IMR-90 (cell line): ENCODE measurements around the gene NTM. TPM values are rescaled to one million over a fixed set of nuclear protein-coding genes. Genes with fewer than 3 reads are reported as not detected.
A peak's percentile ranks its signal among the peaks of the same experiment; 100 is the strongest.

ENCODE experiments used
- ATAC-seq: fragments of 200-7000 bp; cut with Tn5 transposase; 2 replicates; pipeline ENCODE4 v1.9.1; 2020; ENCODE audit warnings: low read depth, mild to moderate bottlenecking, moderate library complexity
- BruUV-seq: library from RNA; stranded (reverse); fragments of 400-500 nt; replicated peaks from 2 replicates; lab custom pipeline; 2021; lab: Mats Ljungman, UMichigan
- CTCF ChIA-PET: fragments of 300-600 bp; formaldehyde crosslinking; extraction: SDS; loops from one replicate; lab custom pipeline; 2021; ENCODE audit warnings: antibody characterized with exemption; lab: Yijun Ruan, JAX
- POLR2A ChIA-PET: fragments of 300-600 bp; sonication (Branson Sonifier 250); formaldehyde crosslinking; loops from one replicate; lab custom pipeline; 2022; ENCODE audit warnings: antibody characterized with exemption; ENCODE audit not compliant: unreplicated experiment; lab: Charles Lee
- DNase-seq: peaks from one replicate; pipeline ENCODE4 v3.0.0; 2013
- H2AFZ ChIP-seq: replicated peaks from 2 replicates; pipeline ENCODE3; 2013; ENCODE audit warnings: low read length, mild to moderate bottlenecking; ENCODE audit not compliant: poor library complexity
- H2AK5ac ChIP-seq: 2 replicates; pipeline ENCODE4 v1.6.1; 2013; ENCODE audit warnings: low read depth, low read length, inconsistent platforms
- H2AK9ac ChIP-seq: replicated peaks from 2 replicates; pipeline ENCODE3; 2013; ENCODE audit warnings: mild to moderate bottlenecking, low read depth, low read length, moderate library complexity; ENCODE audit not compliant: poor library complexity
- H2BK120ac ChIP-seq: 2 replicates; pipeline ENCODE4 v1.6.1; 2013; ENCODE audit warnings: low read depth, low read length, inconsistent platforms
- H2BK15ac ChIP-seq: 3 replicates; pipeline ENCODE4 v1.6.1; 2013; ENCODE audit warnings: low read depth, low read length, inconsistent platforms
- H2BK20ac ChIP-seq: 2 replicates; pipeline ENCODE4 v1.6.1; 2013; ENCODE audit warnings: low read depth, mild to moderate bottlenecking, inconsistent platforms, low read length, moderate library complexity
- H2BK5ac ChIP-seq: 2 replicates; pipeline ENCODE4 v1.6.1; 2013; ENCODE audit warnings: mild to moderate bottlenecking, low read depth, low read length, inconsistent platforms; ENCODE audit not compliant: poor library complexity, severe bottlenecking
- H3K14ac ChIP-seq: replicated peaks from 2 replicates; pipeline ENCODE4 v1.6.1; 2013; ENCODE audit warnings: low read depth, low read length, inconsistent platforms
- H3K18ac ChIP-seq: 2 replicates; pipeline ENCODE4 v1.6.1; 2013; ENCODE audit warnings: low read depth, low read length, control low read depth
- H3K23ac ChIP-seq: 2 replicates; pipeline ENCODE4 v1.6.1; 2013; ENCODE audit warnings: low read depth, low read length, inconsistent platforms
- H3K27ac ChIP-seq: 2 replicates; pipeline ENCODE4 v1.5.1; 2013; ENCODE audit warnings: mild to moderate bottlenecking, control low read depth, low read length; ENCODE audit not compliant: insufficient read depth
- H3K27me3 ChIP-seq: 2 replicates; pipeline ENCODE4 v1.6.1; 2013; ENCODE audit warnings: low read length; ENCODE audit not compliant: control insufficient read depth, insufficient read depth
- H3K36me3 ChIP-seq: 2 replicates; pipeline ENCODE4 v1.6.1; 2013; ENCODE audit warnings: low read length, mixed read lengths; ENCODE audit not compliant: control insufficient read depth, insufficient read depth
- H3K4ac ChIP-seq: 2 replicates; pipeline ENCODE4 v1.6.1; 2013; ENCODE audit warnings: low read depth, low read length, inconsistent platforms
- H3K4me1 ChIP-seq: 2 replicates; pipeline ENCODE4 v1.6.1; 2013; ENCODE audit warnings: low read length, mixed read lengths; ENCODE audit not compliant: control insufficient read depth, insufficient read depth
- H3K4me2 ChIP-seq: 2 replicates; pipeline ENCODE4 v1.6.1; 2013; ENCODE audit warnings: low read depth, mild to moderate bottlenecking, control low read depth, low read length, moderate library complexity
- H3K4me3 ChIP-seq: 2 replicates; pipeline ENCODE4 v1.5.1; 2013; ENCODE audit warnings: low read depth, mild to moderate bottlenecking, control low read depth, low read length, moderate library complexity; ENCODE audit not compliant: insufficient read depth
- H3K56ac ChIP-seq: 2 replicates; pipeline ENCODE4 v1.6.1; 2013; ENCODE audit warnings: low read length, inconsistent platforms; ENCODE audit not compliant: insufficient read depth; ENCODE audit errors: extremely low read depth
- H3K79me1 ChIP-seq, 2 experiments: 2 replicates each; pipeline ENCODE4 v1.6.1; 2013; ENCODE audit warnings: low read length in 2 of 2, inconsistent platforms in 1 of 2, low read depth in 1 of 2
- H3K9ac ChIP-seq: 2 replicates; pipeline ENCODE4 v1.6.1; 2013; ENCODE audit warnings: low read depth, low read length, control low read depth
- H3K9me1 ChIP-seq: 2 replicates; pipeline ENCODE4 v1.6.1; 2013; ENCODE audit warnings: low read length, inconsistent platforms; ENCODE audit not compliant: insufficient read depth
- H3K9me3 ChIP-seq: 2 replicates; pipeline ENCODE4 v1.6.1; 2013; ENCODE audit warnings: low read length; ENCODE audit not compliant: control insufficient read depth, insufficient read depth
- H4K20me1 ChIP-seq: 2 replicates; pipeline ENCODE4 v1.6.1; 2013; ENCODE audit warnings: low read length, inconsistent platforms; ENCODE audit not compliant: insufficient read depth
- H4K5ac ChIP-seq: 2 replicates; pipeline ENCODE4 v1.6.1; 2013; ENCODE audit warnings: mild to moderate bottlenecking, low read depth, low read length, control low read depth
- H4K8ac ChIP-seq, 2 experiments: 2 replicates each; pipeline ENCODE4 v1.6.1; 2013; ENCODE audit warnings: low read depth in 2 of 2, low read length in 2 of 2, control low read depth in 1 of 2, inconsistent platforms in 1 of 2
- H4K91ac ChIP-seq: 2 replicates; pipeline ENCODE4 v1.6.1; 2013; ENCODE audit warnings: low read depth, low read length, inconsistent platforms; ENCODE audit not compliant: insufficient read depth
- NFE2L2 ChIP-seq: fragments of 150-350 bp; IDR thresholded peaks from 2 replicates; pipeline ENCODE4 v1.6.1; 2016; ENCODE audit warnings: low read depth, mild to moderate bottlenecking, low read length
- WGBS, 2 experiments: methylation state at CpG; one replicate each; pipeline versions ENCODE4 v1.1.5 to v1.1.7; 2013; ENCODE audit warnings: missing lambda C conversion rate in 2 of 2; ENCODE audit not compliant: insufficient read length in 1 of 2; ENCODE audit errors: extremely low coverage in 2 of 2; 5-methylcytosine and 5-hydroxymethylcytosine counted together
- dilution Hi-C: fragments of 300-500 bp; cut with HindIII; formaldehyde crosslinking; loops from one replicate; pipeline ENCODE4 v1.14.3; 2018; ENCODE audit warnings: low sequenced_read_pairs; ENCODE audit not compliant: unreplicated experiment
- in situ Hi-C: fragments of 300-500 bp; cut with MboI; formaldehyde crosslinking; loops from 3 replicates; pipeline ENCODE4 v1.14.3; 2019; ENCODE audit warnings: low sequenced_read_pairs, inconsistent platforms, mixed read lengths
- intact Hi-C: fragments of 100-400 bp; cut with micrococcal nuclease; formaldehyde crosslinking; loops from 2 replicates; pipeline ENCODE4 v1.10.0; 2022
- polyA plus RNA-seq, 3 experiments: library from polyadenylated mRNA; depleted of rRNA; stranded (reverse); fragments of >200 nt; gene quantifications; 2 replicates each; pipeline ENCODE4 v1.2.3, GENCODE V29; 2012; ENCODE audit warnings: low replicate concordance in 1 of 3
- total RNA-seq: library from RNA; depleted of rRNA; stranded (reverse); fragments of >200 nt; gene quantifications from 2 replicates; pipeline ENCODE4 v1.2.3, GENCODE V29; 2012

Gene NTM
- total and polyA plus RNA-seq, 2 of the 4 experiments (the other 2 are of a cell fraction), result 19.5 to 25.5 TPM

DNA sequence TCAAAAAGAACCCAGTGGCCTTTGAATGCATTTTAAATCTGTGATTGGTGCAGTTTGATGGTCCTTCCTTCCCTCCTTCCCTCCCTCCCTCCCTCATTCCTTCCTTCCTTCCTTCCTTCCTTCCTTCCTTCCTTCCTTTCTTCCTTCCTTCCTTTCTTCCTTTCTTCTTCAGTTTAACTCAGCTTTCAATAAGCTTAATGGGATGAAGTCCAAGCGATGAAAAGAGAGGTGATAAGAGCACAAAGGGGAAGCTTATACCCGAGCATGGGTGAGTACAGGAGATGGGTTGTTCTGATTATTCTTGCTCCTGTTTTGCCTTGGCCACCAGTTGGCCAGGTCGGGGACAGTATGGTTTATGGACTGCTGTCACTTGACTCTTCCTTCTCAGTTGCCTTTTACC, 605.6 kb downstream of the NTM start:
- H3K18ac ChIP-seq, result no peak overlapping the region
- 0 out of 3 replicates have a peak overlapping the region, but pooled peaks have one; percentile 10 for H2BK15ac ChIP-seq
- H3K4me2 ChIP-seq, result no peak overlapping the region
- no peak overlapping the region for H3K4ac ChIP-seq
- POLR2A ChIA-PET, result no interaction called here
- CTCF ChIA-PET, result no interaction called here
- no TSS peak for BruUV-seq
- intact Hi-C loops (no loop called here), in situ Hi-C loops (no loop called here), dilution Hi-C loops (no loop called here)
- DNase-seq (no peak), ATAC-seq (no peak)
- H3K79me1 ChIP-seq, result peaks cover 2 to 9% of the 10 kb centered on the region in 2 experiments; a peak in 2 of 4 replicates
- H2BK120ac ChIP-seq, result no peak overlapping the region
- H3K36me3 ChIP-seq, result no peaks in the 10 kb centered on the region
- no peak overlapping the region for H2AFZ ChIP-seq
- no peak overlapping the region for H4K91ac ChIP-seq
- no peak for TF ChIP-seq NFE2L2
- H4K8ac ChIP-seq, result no peak overlapping the region
- H2BK5ac ChIP-seq, result no peak overlapping the region
- WGBS, 2 experiments, result no CpG with 5 or more reads among the region's 3 CpGs
- H4K20me1 ChIP-seq, result no peaks in the 10 kb centered on the region
- no peak overlapping the region for H4K5ac ChIP-seq
- H2AK9ac ChIP-seq, result no peak overlapping the region
- no peak overlapping the region for H3K9ac ChIP-seq
- no peak overlapping the region for H3K56ac ChIP-seq
- H3K27ac ChIP-seq, result no peak overlapping the region
- H3K9me3 ChIP-seq, result no peaks in the 10 kb centered on the region
- no peak overlapping the region for H2BK20ac ChIP-seq
- H3K27me3 ChIP-seq, result no peaks in the 10 kb centered on the region
- H3K23ac ChIP-seq, result no peak overlapping the region
- H3K4me1 ChIP-seq, result no peaks in the 10 kb centered on the region
- H2AK5ac ChIP-seq, result no peak overlapping the region
- H3K9me1 ChIP-seq, result peaks cover 5% of the 10 kb centered on the region; the same call in 1 of the 2 replicates
- H3K14ac ChIP-seq, result no peak overlapping the region
- no peak overlapping the region for H3K4me3 ChIP-seq
